ENCODE data around the gene PTPRD. TPM values are rescaled to one million over a fixed set of nuclear protein-coding genes. Genes with fewer than 3 reads are reported as not detected.

PTPRD gene
- polyA plus RNA-seq, 4 donors = 2.1 to 5.6 (median 3.9) TPM

DNA sequence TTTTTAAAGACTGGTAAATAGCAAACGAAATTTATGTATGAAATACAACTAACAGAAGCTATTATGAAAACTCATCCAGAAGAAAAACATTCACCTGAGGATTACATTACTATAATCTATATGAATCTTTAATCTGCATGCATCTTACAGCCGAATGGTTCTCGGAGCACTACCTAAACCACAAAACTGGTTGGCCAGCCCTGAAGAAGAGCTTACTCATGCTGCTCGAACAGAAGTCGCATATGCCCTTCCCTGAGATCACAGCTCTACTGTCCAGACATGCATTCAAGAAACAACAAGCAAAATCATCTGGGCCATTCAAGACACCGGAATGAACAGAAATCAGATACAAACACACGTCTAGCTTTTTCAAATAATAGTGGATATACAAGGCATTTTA lies 1882.2 kb downstream of the PTPRD start:
- FAIRE-seq (no peak), DNase-seq (no peak)
- H3K4me1 ChIP-seq (ENCODE audit: control insufficient read depth in 3 of 3, insufficient read depth in 2 of 3, low read depth in 1 of 3, low read length in 2 of 3) = no peaks in the 10 kb centered on the region
- no peaks in the 10 kb centered on the region for H3K36me3 ChIP-seq (ENCODE audit: control insufficient read depth in 3 of 3, insufficient read depth in 2 of 3, low read depth in 1 of 3, low read length in 3 of 3)
- H3K4me3 ChIP-seq (ENCODE audit: low read depth in 1 of 3, low read length in 3 of 3) = no peak overlapping the region
- H3K27me3 ChIP-seq (ENCODE audit: control insufficient read depth in 3 of 3, insufficient read depth in 3 of 3, low read length in 3 of 3) = peaks cover 0 to 2% (median 0%) of the 10 kb centered on the region in 3 donors
- WGBS, 3 donors = 73 to 80% (median 73%) methylated on average over 7 of the region's 7 CpGs
- H3K9me3 ChIP-seq (ENCODE audit: control insufficient read depth in 2 of 2, insufficient read depth in 1 of 2, low read depth in 1 of 2, low read length in 1 of 2) = no peaks in the 10 kb centered on the region
- no peak overlapping the region for H3K27ac ChIP-seq (ENCODE audit: low read depth in 1 of 3, low read length in 2 of 3)

DNA sequence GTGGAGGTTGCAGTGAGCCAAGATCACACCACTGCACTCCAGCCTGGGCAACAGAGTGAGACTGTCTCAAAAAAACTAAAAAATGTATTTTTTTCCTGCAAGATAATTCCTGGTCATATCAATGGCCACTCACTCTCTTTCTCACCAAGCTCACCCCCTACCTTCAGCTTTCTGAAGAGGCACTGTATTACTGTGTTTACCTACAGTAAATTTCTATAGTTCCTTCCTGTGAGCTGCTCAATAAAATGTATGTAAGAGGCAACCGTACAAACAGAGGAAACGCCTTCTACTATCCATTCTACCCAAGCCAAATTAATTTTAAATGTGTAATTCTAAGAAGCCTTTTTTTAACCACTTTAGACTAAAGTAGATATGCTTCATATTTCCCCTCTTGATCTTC lies 1883.9 kb downstream of the PTPRD start:
- no peaks in the 10 kb centered on the region for H3K36me3 ChIP-seq (ENCODE audit: control insufficient read depth in 3 of 3, insufficient read depth in 2 of 3, low read depth in 1 of 3, low read length in 3 of 3)
- H3K4me3 ChIP-seq (ENCODE audit: low read depth in 1 of 3, low read length in 3 of 3) = no peak overlapping the region
- 77 to 86% (median 83%) methylated on average over 2 of the region's 2 CpGs for WGBS, 3 donors
- H3K27ac ChIP-seq (ENCODE audit: low read depth in 1 of 3, low read length in 2 of 3) = no peak overlapping the region
- no peaks in the 10 kb centered on the region for H3K4me1 ChIP-seq (ENCODE audit: control insufficient read depth in 3 of 3, insufficient read depth in 2 of 3, low read depth in 1 of 3, low read length in 2 of 3)
- DNase-seq = no peak
- H3K9me3 ChIP-seq (ENCODE audit: control insufficient read depth in 2 of 2, insufficient read depth in 1 of 2, low read depth in 1 of 2, low read length in 1 of 2) = no peaks in the 10 kb centered on the region
- H3K27me3 ChIP-seq (ENCODE audit: control insufficient read depth in 3 of 3, insufficient read depth in 3 of 3, low read length in 3 of 3) = peaks cover 0 to 2% (median 0%) of the 10 kb centered on the region in 3 donors
- FAIRE-seq = no peak

DNA sequence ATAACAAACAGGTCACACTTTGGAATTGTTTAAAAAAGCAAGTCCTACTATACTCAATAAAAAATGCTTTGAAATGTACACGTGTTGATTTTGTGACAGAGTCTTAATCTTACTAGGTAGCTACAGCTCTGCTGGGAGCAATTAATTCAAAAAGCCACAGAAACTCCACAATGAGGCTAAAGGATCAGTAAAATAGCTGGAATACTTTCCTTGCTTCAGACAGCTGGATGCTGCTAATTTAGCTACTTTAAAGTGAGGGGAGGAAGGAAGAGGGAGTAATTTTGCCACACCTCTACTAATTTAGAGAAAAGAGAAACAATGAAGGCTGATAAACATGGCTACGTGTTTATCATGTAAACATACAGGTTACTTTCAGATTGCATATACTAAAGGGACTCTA lies 1885.6 kb downstream of the PTPRD start:
- no peaks in the 10 kb centered on the region for H3K4me1 ChIP-seq (ENCODE audit: control insufficient read depth in 3 of 3, insufficient read depth in 2 of 3, low read depth in 1 of 3, low read length in 2 of 3)
- H3K4me3 ChIP-seq (ENCODE audit: low read depth in 1 of 3, low read length in 3 of 3) = no peak overlapping the region
- H3K27ac ChIP-seq (ENCODE audit: low read depth in 1 of 3, low read length in 2 of 3) = no peak overlapping the region
- FAIRE-seq (no peak), DNase-seq (no peak)
- WGBS, 3 donors = 58 to 69% (median 61%) methylated on average over 2 of the region's 2 CpGs
- H3K36me3 ChIP-seq (ENCODE audit: control insufficient read depth in 3 of 3, insufficient read depth in 2 of 3, low read depth in 1 of 3, low read length in 3 of 3) = no peaks in the 10 kb centered on the region
- H3K27me3 ChIP-seq (ENCODE audit: control insufficient read depth in 3 of 3, insufficient read depth in 3 of 3, low read length in 3 of 3) = no peaks in the 10 kb centered on the region
- no peaks in the 10 kb centered on the region for H3K9me3 ChIP-seq (ENCODE audit: control insufficient read depth in 2 of 2, insufficient read depth in 1 of 2, low read depth in 1 of 2, low read length in 1 of 2)

DNA sequence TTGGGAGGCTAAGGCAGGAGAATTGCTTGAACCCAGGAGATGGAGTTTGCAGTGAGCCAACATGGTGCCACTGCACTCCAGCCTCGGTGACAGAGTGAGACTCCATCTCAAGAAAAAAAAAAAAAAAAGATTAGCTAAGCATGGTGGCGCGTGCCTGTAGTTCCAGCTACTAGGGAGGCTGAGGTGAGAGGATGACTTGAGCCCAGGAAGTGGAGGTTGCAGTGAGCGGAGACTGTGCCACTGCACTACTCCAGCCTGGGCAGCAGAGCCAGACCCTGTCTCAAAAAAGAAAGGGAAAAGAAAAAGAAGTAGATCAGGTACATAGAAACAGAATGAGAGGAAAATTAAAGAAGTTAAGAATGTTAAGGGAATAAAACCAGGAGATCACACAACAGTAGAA lies 1886.1 kb downstream of the PTPRD start:
- Histone ChIP-seq H3K27me3 (ENCODE audit: control insufficient read depth in 3 of 3, insufficient read depth in 3 of 3, low read length in 3 of 3) (no peaks in the 10 kb centered on the region), H3K9me3 (ENCODE audit: control insufficient read depth in 2 of 2, insufficient read depth in 1 of 2, low read depth in 1 of 2, low read length in 1 of 2) (no peaks in the 10 kb centered on the region), H3K4me1 (ENCODE audit: control insufficient read depth in 3 of 3, insufficient read depth in 2 of 3, low read depth in 1 of 3, low read length in 2 of 3) (no peaks in the 10 kb centered on the region), H3K36me3 (ENCODE audit: control insufficient read depth in 3 of 3, insufficient read depth in 2 of 3, low read depth in 1 of 3, low read length in 3 of 3) (no peaks in the 10 kb centered on the region), H3K4me3 (ENCODE audit: low read depth in 1 of 3, low read length in 3 of 3) (no peak overlapping the region), H3K27ac (ENCODE audit: low read depth in 1 of 3, low read length in 2 of 3) (no peak overlapping the region)
- whole genome bisulfite sequencing, 3 donors = 90 to 98% (median 98%) methylated on average over 4 of the region's 4 CpGs
- FAIRE-seq (no peak), DNase-seq (no peak)

DNA sequence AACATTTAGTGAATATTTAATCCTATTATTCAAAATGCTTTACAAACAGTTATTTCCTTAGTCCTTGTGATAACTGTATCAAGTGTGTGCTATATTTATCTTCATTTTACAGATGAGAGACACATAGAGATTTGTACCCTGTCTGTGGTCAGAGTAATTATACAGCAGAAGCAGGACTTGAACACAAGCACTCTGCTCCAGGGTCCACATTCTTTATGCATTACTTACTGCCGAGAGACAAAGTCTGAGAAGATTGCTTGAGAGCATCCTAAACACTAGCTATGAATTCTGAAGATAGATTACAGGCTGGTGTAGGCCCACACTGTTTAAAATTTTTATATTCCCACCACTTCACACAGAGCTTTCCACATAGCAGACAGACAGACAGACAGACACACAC lies 1887.2 kb downstream of the PTPRD start:
- Histone ChIP-seq H3K9me3 (ENCODE audit: control insufficient read depth in 2 of 2, insufficient read depth in 1 of 2, low read depth in 1 of 2, low read length in 1 of 2) (no peaks in the 10 kb centered on the region), H3K27ac (ENCODE audit: low read depth in 1 of 3, low read length in 2 of 3) (no peak overlapping the region), H3K27me3 (ENCODE audit: control insufficient read depth in 3 of 3, insufficient read depth in 3 of 3, low read length in 3 of 3) (no peaks in the 10 kb centered on the region), H3K4me3 (ENCODE audit: low read depth in 1 of 3, low read length in 3 of 3) (no peak overlapping the region), H3K36me3 (ENCODE audit: control insufficient read depth in 3 of 3, insufficient read depth in 2 of 3, low read depth in 1 of 3, low read length in 3 of 3) (no peaks in the 10 kb centered on the region), H3K4me1 (ENCODE audit: control insufficient read depth in 3 of 3, insufficient read depth in 2 of 3, low read depth in 1 of 3, low read length in 2 of 3) (no peaks in the 10 kb centered on the region)
- FAIRE-seq (no peak), DNase-seq (no peak)
- 5 to 52% (median 37%) methylated on average over 1 of the region's 1 CpG for WGBS, 3 donors

DNA sequence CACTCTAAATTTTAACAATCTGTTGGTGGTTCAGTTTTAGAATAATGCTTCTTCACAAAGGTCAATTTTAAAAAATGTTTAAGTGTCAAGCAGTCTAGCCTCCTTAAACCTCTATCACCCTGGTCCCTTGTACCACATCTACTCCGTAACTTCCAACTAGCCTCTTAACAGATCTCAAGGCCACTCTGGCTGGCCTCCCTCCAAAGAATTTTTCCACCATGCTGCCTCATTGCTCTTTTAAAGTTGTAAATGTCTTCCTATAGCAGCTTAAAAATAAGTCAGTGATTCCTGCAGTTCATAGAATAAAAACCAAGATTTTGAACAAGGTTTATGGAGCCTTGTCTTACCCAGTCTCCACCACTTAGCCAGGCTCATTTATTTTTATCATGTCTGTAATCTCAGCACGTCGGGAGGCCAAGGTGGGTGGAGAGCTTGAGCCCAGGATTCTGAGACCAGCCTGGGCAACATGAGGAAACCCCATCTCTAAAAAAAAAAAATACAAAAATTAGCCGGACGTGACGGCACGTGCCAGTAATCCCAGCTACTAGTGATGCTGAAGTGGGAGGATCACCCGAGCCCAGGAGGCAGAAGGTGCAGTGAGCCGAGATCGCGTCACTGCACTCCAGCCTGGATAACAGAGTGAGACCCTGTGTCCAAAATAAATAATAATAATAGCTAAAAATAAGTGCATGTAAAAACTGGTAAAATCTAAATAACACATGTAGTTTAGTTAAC lies 1888.4 kb downstream of the PTPRD start:
- H3K4me1 ChIP-seq (ENCODE audit: control insufficient read depth in 3 of 3, insufficient read depth in 2 of 3, low read depth in 1 of 3, low read length in 2 of 3) = no peaks in the 10 kb centered on the region
- FAIRE-seq (no peak), DNase-seq (no peak)
- H3K27me3 ChIP-seq (ENCODE audit: control insufficient read depth in 3 of 3, insufficient read depth in 3 of 3, low read length in 3 of 3) = no peaks in the 10 kb centered on the region
- H3K9me3 ChIP-seq (ENCODE audit: control insufficient read depth in 2 of 2, insufficient read depth in 1 of 2, low read depth in 1 of 2, low read length in 1 of 2) = no peaks in the 10 kb centered on the region
- WGBS, 3 donors = 87 to 93% (median 92%) methylated on average over 11 of the region's 11 CpGs
- no peaks in the 10 kb centered on the region for H3K36me3 ChIP-seq (ENCODE audit: control insufficient read depth in 3 of 3, insufficient read depth in 2 of 3, low read depth in 1 of 3, low read length in 3 of 3)
- no peak overlapping the region for H3K27ac ChIP-seq (ENCODE audit: low read depth in 1 of 3, low read length in 2 of 3)
- no peak overlapping the region for H3K4me3 ChIP-seq (ENCODE audit: low read depth in 1 of 3, low read length in 3 of 3)

DNA sequence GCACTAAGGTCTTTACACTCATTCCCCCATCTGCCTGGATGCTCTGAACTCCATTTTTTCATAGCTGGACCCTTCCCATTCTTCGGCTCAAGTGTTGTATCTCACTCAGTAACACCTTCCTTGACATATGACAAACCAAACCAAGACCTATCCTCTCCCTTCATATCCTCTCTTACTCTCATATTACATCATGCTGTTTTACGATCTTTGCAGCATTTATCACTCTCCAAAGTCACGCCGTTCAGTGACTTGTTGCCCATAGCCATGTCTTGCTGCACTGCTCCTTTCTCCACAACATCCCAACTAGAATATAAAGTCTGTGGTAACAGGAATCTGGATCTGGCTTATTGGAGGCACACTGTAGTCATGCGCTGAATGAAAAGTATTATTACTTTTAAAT lies 1889.6 kb downstream of the PTPRD start:
- WGBS, 3 donors = 85 to 92% (median 91%) methylated on average over 5 of the region's 5 CpGs
- Histone ChIP-seq H3K4me3 (ENCODE audit: low read depth in 1 of 3, low read length in 3 of 3) (no peak overlapping the region), H3K27ac (ENCODE audit: low read depth in 1 of 3, low read length in 2 of 3) (no peak overlapping the region), H3K4me1 (ENCODE audit: control insufficient read depth in 3 of 3, insufficient read depth in 2 of 3, low read depth in 1 of 3, low read length in 2 of 3) (no peaks in the 10 kb centered on the region), H3K36me3 (ENCODE audit: control insufficient read depth in 3 of 3, insufficient read depth in 2 of 3, low read depth in 1 of 3, low read length in 3 of 3) (no peaks in the 10 kb centered on the region), H3K27me3 (ENCODE audit: control insufficient read depth in 3 of 3, insufficient read depth in 3 of 3, low read length in 3 of 3) (no peaks in the 10 kb centered on the region), H3K9me3 (ENCODE audit: control insufficient read depth in 2 of 2, insufficient read depth in 1 of 2, low read depth in 1 of 2, low read length in 1 of 2) (no peaks in the 10 kb centered on the region)
- DNase-seq = no peak
- no peak for FAIRE-seq

DNA sequence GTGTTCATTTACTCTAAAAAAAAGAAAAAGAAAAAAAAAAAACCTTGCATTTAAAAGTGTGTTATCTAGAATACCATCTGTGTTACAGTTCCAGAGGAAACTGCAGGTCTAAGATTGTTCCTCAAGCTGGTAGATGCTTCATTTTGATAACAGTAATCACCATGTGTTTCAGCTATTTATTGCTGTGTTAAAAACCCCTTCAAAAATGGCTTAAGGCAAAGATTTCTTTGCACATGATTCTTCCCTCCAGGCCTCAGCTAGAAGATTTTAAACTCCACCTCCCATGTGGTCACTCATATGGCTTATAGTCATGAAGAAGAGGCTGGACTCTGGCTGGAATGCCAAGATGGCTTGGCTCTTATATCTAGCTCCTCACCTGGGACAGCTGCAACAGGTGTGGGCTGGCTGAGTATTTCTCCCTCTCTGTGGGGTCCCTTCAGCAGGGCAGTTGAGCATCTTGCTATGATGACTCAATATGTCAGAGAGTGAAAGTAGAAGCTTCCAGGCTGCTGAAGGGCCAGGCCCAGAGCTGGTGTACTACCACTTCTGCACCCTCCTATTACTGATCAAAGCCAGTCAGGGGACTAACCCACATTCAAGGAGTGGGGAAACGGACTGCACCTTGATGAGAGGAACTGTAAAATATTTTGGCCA lies 1892.8 kb downstream of the PTPRD start:
- Histone ChIP-seq H3K36me3 (ENCODE audit: control insufficient read depth in 3 of 3, insufficient read depth in 2 of 3, low read depth in 1 of 3, low read length in 3 of 3) (no peaks in the 10 kb centered on the region), H3K4me1 (ENCODE audit: control insufficient read depth in 3 of 3, insufficient read depth in 2 of 3, low read depth in 1 of 3, low read length in 2 of 3) (no peaks in the 10 kb centered on the region), H3K27me3 (ENCODE audit: control insufficient read depth in 3 of 3, insufficient read depth in 3 of 3, low read length in 3 of 3) (no peaks in the 10 kb centered on the region), H3K4me3 (ENCODE audit: low read depth in 1 of 3, low read length in 3 of 3) (no peak overlapping the region), H3K27ac (ENCODE audit: low read depth in 1 of 3, low read length in 2 of 3) (no peak overlapping the region), H3K9me3 (ENCODE audit: control insufficient read depth in 2 of 2, insufficient read depth in 1 of 2, low read depth in 1 of 2, low read length in 1 of 2) (no peaks in the 10 kb centered on the region)
- no peak for FAIRE-seq
- WGBS, 3 donors = 65 to 95% (median 69%) methylated on average over 1 of the region's 1 CpG
- no peak for DNase-seq
